GM10266 (cell line): ENCODE data around the gene PLEKHA4.

ENCODE experiments used
- DNase-seq: peaks from one replicate; pipeline ENCODE4 v3.0.0; 2012; ENCODE audit errors: extremely low spot score
- CTCF ChIP-seq: IDR thresholded peaks from 2 replicates; pipeline ENCODE4 v1.5.1; 2012; ENCODE audit warnings: mild to moderate bottlenecking, low read depth; ENCODE audit not compliant: control insufficient read depth, insufficient read depth; ENCODE audit errors: missing control alignments

PLEKHA4 gene

GRCh38 chr19:48806818-48807589 lies 61.4 kb downstream of the PLEKHA4 start:
- DNase-seq: no peak
- no peak for TF ChIP-seq CTCF

GRCh38 chr19:48806518-48806817 lies 61.9 kb downstream of the PLEKHA4 start:
- TF ChIP-seq CTCF: no peak
- peak; percentile 78 for DNase-seq

GRCh38 chr19:48805452-48805851 lies 63.0 kb downstream of the PLEKHA4 start:
- TF ChIP-seq CTCF: no peak
- no peak for DNase-seq

GRCh38 chr19:48804496-48804895 lies 63.9 kb downstream of the PLEKHA4 start:
- DNase-seq: no peak
- no peak for TF ChIP-seq CTCF

- no peak for DNase-seq
- TF ChIP-seq CTCF: no peak
Measured at GRCh38 chr19:48802623-48803022, 65.8 kb downstream of the PLEKHA4 start.

- no peak for DNase-seq
- no peak for TF ChIP-seq CTCF
Measured at GRCh38 chr19:48799358-48800300, 68.8 kb downstream of the PLEKHA4 start.

- TF ChIP-seq CTCF: no peak
Measured at GRCh38 chr19:48798937-48799336, 69.5 kb downstream of the PLEKHA4 start.

More at GRCh38 chr19:48798937-48799336, 69.5 kb downstream of the PLEKHA4 start:
- DNase-seq: no peak
